GM18909 (cell line): ENCODE results near the gene ANXA9.

ENCODE experiments used
- ATAC-seq: cut with Tn5 transposase; IDR thresholded peaks from one replicate; pipeline ENCODE4 v1.9.1; 2021; ENCODE audit warnings: mild to moderate bottlenecking; ENCODE audit not compliant: unreplicated experiment, poor library complexity

Gene ANXA9

DNA sequence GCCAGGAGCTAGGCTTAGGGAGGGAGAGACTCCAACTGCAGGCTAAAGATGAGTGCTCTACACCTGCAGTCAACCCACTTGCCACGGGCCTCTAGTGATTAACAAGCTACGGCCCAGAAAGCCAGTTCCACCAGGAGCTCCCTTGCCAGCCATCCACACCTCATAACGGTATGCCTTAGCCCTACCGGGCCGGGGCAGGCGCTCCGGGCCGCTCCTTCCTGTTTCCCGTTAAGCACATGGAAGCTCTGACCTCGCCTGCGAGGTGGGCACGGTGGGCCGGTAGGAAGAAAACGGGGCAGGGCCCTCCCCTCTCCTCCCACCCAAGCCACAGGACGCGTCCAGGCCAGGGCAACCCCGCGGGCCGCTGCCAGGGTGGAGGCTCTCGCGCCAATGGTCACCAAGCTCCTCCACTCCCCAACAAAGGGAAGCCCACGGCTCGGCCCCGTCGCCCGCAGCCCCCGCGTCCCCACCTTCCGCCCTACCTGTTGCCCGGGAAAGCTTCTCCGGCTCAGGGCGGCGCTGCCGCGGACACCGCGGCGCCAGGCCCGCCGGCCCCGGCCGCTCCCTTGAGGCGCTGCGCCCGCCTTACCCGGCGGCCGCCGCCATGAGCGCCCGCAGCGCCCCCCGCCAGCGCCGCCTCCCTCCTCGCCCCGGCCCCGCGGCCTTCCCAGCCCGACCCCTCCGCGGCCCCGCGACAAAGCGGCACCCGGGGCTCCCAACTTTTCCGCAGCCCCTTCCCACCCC, 8.1 kb upstream of the ANXA9 start:
- ATAC-seq: peak; percentile 42

- ATAC-seq: peak; percentile 55
Measured at GRCh38 chr1:150974580-150975478, 7.3 kb upstream of the ANXA9 start, which contains the start of gene CERS2. Gene CERS2, minus strand, starts transcription at chr1:150974835. Its CDS starts 5,745 bp downstream, at chr1:150969090.

DNA sequence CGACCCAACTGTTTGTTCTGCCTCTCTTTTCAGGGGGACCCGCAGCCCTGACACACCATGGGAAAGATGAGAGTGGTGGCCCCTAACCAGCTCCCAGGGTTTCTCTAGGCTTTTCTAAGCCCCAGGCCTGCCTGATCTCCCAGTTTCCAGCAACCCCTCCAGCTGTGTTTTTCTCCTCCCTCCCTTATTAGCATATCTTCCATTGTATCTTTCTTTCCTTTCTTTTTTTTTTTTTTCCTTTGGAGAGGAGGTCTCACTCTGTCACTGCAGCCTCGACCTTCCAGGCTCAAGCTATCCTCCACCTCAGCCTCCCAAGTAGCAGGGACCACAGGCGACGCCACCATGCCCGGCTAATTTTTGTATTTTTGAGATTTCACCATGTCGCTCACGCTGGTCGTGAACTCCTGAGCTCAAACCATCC, 5.7 kb upstream of the ANXA9 start:
- ATAC-seq: no peak

GRCh38 chr1:150976879-150977694, 5.0 kb upstream of the ANXA9 start:
- ATAC-seq: no peak

GRCh38 chr1:150979092-150980056, 2.7 kb upstream of the ANXA9 start:
- ATAC-seq: peak; percentile 42

DNA sequence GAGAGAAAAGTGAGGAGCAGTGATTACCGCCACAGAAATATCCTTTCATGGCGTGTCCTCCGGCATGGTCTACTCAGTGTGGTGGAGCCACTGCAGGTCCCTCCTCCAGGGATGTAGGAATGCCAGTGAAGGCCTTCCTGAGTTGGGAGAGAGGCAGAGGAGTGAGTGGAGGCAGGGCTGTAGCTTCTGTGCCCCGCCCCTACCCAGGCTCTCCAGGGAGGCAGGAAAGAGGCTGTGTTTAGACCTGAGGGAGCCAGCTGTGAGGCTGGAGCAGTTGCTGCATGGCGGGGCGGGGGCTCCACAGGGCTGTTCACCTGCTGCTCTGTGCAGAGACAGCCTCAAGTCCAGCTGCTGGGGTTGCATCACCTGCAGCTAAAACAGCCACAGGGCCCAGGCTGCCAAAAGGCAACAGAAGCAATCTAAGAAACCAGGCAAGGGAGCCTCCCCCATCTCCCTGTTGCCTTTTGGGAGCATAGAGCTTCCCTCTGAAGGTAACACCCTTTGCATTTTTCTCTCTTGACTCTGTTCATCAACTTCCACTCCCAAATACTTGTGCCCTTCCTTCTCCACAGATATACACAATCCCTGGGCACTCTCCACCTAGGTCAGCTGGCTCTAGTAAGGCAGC, 801 bp upstream of the ANXA9 start:
- no peak for ATAC-seq

- no peak for ATAC-seq
Measured at GRCh38 chr1:150985179-150985825, 3.2 kb downstream of the ANXA9 start.

DNA sequence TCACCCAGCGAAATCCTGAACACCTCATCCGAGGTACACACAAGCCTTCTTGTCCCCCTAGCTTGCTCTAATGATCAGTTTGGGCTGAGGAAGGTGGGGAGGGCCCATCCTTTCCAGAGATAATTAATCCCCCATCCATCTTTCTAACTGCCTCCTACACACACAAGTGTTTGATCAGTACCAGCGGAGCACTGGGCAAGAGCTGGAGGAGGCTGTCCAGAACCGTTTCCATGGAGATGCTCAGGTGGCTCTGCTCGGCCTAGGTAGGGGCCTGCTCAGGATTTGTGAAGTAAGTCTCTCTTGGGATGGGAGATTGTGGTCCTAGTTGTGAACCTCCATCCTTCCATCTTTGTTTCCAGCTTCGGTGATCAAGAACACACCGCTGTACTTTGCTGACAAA, 5.8 kb downstream of the ANXA9 start:
- ATAC-seq: no peak

- no peak for ATAC-seq
Measured at GRCh38 chr1:150992626-150993025, 10.5 kb downstream of the ANXA9 start.

GRCh38 chr1:150994248-150994647, 12.2 kb downstream of the ANXA9 start:
- no peak for ATAC-seq

DNA sequence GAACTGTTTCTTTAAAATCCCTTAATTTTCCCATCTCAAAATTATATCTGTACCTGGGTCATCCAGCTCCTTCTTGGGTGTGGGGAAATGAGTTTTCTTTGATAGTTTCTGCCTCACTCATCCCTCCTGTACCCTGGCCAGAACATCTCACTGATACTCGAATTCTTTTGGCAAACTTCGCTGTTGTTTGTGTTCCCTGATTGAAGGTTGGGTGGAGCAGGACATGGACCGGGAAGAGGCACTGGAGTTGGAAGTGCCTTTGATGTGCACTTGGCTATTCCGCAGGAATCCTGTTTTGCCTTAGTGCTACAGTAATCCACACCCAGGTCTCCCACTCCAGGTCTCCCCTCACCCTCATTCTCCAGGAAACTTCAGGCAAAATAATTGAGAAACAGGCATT, 13.4 kb downstream of the ANXA9 start:
- no peak for ATAC-seq

- ATAC-seq: no peak
Measured at GRCh38 chr1:150995896-150996295, 13.8 kb downstream of the ANXA9 start.

DNA sequence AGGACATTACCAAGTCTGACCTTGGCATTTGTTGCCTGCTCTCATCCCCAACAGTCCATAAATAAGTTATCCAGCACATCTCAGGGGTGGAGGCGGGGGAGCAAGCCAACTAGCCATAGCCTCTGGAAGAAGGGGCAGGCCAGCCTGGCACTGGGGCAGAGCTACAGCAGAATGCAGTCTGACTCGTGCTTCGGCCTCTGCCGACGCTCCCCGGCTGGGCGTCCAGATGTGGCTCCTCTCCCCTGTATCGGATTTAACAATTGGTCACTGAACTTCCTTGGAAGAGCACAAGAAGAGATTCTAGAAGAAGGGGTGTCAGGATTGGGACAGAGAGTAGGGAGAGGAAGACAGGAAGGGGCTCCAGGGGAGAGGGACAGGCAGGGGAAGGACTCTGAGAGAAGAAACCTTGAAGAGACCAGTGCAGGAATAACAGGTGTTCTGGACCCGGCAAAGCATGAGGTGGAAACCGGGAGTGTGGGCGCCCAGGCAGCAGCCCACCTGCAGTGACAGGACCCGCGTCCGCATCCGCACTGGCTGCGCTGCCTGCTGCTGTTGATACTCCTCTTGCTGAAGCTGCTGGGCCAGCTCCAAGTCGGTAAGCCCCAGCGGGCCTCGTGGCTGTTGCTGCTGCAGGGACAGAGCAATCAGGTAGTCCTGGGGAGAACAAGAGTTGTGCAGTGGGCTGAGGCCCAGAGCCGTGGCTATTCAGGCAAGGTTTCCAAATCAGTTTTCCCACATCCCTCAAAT, 15.2 kb downstream of the ANXA9 start:
- ATAC-seq: no peak

- ATAC-seq: no peak
Measured at GRCh38 chr1:150997949-150998348, 15.9 kb downstream of the ANXA9 start.

DNA sequence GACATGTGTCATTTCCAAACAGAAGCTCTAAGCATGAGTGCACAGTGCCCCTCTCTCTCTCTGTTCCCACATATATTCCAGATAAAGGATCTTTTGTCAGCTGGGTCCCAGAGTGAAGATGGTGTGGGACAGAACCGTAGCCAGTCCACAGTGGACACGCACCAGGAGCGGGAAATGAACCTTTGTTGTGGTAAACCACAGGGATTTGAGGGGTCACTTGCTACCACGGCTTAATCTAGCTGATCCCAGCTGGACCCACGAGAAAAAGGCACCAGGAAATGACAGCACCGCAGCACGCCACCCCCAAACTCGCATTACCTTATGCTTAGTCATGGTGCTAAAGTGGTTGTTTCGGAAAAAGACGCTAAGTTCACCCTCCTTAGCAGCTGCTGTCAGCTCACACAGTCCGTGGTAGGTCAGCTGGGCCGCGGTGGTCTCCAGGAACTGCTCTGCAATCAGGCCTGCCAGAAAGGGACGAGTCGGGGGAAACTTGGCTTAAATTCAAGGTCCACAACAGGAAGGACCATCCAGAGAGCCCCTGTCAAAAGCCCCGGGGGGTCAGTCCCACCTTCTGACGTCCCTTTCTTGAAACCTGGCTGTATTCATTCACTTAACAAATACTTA, 17.1 kb downstream of the ANXA9 start:
- no peak for ATAC-seq

GRCh38 chr1:150999926-151000325, 17.8 kb downstream of the ANXA9 start:
- ATAC-seq: no peak

DNA sequence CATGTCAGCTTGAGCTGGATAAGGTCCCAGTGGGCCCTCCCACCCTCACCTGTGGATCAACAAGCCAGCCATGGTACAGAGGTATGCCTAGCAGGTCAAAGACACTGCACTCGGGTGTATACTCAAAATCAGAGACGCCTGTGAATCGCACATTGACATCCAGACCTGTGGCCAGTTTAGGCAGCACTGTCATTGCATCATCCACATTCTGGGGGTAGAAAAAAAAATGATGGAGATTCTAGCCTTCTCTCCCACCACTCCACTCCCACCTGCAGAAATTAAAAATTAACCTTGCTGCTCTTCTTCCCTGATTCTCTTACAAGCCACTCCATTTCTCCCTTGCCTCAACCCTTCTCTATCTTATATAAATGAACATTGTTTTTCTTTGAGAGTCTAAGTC, 18.3 kb downstream of the ANXA9 start:
- ATAC-seq: no peak
